ENCODE measurements around the gene MCRS1.
"Not testable (repeated sequence)": the region's sequence is repeated elsewhere in the genome, so short reads cannot be mapped to it uniquely, and the experiment has no call there.

Gene MCRS1, protein sequence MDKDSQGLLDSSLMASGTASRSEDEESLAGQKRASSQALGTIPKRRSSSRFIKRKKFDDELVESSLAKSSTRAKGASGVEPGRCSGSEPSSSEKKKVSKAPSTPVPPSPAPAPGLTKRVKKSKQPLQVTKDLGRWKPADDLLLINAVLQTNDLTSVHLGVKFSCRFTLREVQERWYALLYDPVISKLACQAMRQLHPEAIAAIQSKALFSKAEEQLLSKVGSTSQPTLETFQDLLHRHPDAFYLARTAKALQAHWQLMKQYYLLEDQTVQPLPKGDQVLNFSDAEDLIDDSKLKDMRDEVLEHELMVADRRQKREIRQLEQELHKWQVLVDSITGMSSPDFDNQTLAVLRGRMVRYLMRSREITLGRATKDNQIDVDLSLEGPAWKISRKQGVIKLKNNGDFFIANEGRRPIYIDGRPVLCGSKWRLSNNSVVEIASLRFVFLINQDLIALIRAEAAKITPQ

GRCh38 chr12:49567611-49568441, at the start of gene MCRS1:
Gene MCRS1 (minus strand): TSS chr12:49568142. CDS start chr12:49566731, 1,411 bp downstream.
- peak; percentile 89 for DNase-seq (ENCODE audit: low read depth)

DNA sequence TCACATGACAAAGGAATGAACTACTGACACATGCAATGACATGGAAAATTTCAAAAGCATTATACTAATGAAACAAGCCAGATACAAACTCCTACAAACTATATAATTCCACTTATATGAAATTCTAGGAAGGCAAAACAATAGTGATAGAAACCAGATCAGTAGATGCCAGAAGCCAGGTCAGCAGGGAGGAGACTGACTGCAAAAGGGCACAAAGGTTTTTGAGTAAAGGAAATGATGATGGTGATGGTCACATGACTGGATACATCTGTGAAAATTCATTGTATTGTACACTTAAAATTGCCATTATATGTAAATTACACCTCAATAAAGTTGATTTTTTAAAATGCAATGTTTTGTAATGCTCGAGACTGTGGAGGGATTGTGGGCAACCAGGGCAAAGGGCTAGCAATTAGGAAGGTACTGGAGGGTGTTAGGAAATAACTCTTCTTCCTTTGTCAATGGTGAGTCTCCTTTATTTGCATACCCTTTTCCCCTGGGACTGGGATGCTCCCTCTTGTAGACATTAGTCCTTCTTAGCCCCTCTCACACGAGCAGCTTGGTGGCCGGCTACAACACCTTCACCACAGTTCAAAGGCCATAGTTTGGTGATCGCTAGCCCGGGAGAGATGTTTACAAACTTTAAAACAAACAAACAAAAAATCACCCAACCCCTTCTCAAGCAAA, 48.7 kb upstream of the MCRS1 start:
- DNase-seq (ENCODE audit: low read depth): no peak

- no peak for DNase-seq (ENCODE audit: low read depth)
These were observed 47.8 kb upstream of the MCRS1 start for GRCh38 chr12:49615725-49616124.

DNA sequence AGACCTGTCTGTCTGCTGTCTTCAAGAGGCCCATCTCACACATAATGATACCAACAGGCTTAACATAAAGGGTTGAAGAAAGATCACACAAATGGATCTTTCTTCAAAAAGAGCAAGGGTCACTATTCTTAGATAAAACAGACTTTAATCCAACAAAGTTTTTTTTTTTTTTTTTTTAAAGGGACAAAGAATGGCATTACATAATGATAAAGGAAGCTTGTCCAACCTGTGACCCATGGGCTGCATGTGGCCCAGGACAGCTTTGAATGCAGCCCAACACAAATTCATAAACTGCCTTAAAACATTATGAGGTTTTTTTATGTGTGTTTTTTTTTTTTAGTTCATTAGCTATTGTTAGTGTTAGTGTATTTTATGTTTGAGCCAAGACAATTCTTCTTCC, 44.3 kb upstream of the MCRS1 start:
- no peak for DNase-seq (ENCODE audit: low read depth)

DNA sequence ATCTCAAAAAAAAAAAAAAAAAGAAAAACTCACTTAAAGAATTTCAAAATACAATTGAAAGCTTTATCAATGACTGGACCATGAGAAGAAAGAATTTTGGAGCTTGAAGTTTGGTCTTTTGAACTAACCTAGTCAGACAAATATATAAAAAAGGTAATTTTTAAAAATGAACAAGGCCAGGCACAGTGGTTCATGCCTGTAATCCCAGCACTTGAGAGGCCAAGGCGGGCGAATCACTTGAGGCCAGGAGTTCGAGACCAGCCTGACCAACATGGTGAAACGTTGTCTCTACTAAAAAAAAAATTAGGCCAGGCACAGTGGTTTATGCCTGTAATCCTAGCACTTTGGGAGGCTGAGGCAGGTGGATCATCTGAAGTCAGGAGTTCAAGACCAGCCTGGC, 42.8 kb upstream of the MCRS1 start:
- DNase-seq (ENCODE audit: low read depth): not testable (repeated sequence)

GRCh38 chr12:49609875-49610154, 41.9 kb upstream of the MCRS1 start:
- DNase-seq (ENCODE audit: low read depth): peak; percentile 56

DNA sequence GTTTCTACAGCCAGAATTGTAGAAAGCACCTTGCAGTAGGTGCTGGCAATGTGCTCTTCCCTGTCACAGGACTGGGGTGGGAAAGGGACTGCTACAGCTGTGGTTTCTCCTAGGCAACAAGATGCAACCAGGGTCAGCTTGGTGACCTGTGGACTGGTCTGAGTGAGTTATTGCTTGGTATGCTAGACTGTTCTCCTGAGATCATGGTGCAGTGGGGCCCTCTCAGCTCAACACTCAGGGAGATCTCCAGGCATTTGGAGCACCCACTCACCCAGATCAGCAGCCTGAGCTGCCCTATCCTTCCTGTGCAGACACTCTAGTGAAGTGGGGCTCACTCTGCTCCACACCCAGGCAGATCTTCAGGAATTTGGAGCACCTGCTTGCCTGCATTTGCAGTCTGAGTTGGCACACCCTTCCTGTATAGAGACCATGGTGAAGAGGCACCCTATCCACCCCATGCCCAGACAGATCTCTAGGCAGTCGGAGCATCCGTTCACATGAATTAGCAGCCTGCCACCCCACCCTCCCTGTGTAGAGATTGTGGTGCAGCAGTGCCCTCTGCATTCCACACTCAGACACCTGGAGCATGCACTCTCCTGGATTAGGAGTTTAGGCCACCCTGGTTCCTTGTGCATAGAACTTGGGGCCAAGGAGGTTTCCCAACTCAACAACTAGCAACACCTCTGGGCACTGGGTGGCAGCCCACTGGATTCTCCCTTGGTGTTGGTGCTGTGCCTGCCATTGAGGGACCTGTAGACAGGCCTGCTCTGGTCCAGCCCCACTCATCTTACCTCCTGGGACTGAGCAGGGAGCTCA, 41.3 kb upstream of the MCRS1 start:
- no peak for DNase-seq (ENCODE audit: low read depth)

- DNase-seq (ENCODE audit: low read depth): not testable (repeated sequence)
These were observed 37.6 kb upstream of the MCRS1 start, which contains the start of gene FAM186B for GRCh38 chr12:49605539-49605938. Gene FAM186B (minus strand): TSS chr12:49605639. CDS start chr12:49605477, 162 bp downstream.

DNA sequence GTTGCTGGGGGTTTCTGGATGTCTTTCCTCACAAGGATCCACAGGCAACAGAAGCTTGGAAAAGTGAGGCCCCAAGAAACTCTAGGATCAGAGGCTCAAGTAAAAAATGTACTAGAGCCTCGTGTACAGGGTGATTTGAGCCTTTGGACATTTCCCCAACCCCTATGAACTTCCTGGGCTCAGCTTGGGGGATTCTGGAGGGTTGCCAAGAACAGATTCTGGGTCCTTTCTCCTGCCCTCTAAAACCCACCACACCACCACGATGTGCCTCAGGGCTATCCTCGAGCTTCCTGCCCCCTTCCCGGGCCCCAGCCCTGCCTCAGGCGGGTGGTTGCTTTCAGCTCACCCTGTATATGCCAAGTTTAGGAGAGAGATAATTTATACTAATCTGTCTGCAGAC, 36.9 kb upstream of the MCRS1 start:
- no peak for DNase-seq (ENCODE audit: low read depth)

- no peak for DNase-seq (ENCODE audit: low read depth)
These were observed 35.8 kb upstream of the MCRS1 start for GRCh38 chr12:49603721-49604120.

GRCh38 chr12:49599961-49600360, 32.0 kb upstream of the MCRS1 start:
- no peak for DNase-seq (ENCODE audit: low read depth)

DNA sequence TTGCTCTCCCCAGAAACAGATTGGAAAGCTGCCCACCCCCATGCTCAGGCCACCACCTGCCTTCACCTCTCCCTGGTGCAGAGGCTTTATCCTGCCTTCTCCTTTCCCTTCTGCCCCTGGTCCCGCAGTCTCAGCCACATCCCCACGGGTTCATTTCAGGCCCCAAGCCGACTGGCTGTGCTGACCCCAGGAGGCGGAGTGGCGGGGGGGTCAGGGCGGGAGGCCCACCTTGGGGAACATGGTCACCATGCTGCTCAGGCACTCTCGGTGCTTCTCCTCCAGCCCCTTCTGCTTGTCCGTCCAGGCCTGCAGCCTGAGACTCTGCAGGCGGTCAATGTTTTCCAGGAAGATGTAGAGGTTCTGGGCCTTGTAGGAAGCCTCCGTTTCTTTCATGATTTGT, 30.6 kb upstream of the MCRS1 start:
- DNase-seq (ENCODE audit: low read depth): no peak

DNA sequence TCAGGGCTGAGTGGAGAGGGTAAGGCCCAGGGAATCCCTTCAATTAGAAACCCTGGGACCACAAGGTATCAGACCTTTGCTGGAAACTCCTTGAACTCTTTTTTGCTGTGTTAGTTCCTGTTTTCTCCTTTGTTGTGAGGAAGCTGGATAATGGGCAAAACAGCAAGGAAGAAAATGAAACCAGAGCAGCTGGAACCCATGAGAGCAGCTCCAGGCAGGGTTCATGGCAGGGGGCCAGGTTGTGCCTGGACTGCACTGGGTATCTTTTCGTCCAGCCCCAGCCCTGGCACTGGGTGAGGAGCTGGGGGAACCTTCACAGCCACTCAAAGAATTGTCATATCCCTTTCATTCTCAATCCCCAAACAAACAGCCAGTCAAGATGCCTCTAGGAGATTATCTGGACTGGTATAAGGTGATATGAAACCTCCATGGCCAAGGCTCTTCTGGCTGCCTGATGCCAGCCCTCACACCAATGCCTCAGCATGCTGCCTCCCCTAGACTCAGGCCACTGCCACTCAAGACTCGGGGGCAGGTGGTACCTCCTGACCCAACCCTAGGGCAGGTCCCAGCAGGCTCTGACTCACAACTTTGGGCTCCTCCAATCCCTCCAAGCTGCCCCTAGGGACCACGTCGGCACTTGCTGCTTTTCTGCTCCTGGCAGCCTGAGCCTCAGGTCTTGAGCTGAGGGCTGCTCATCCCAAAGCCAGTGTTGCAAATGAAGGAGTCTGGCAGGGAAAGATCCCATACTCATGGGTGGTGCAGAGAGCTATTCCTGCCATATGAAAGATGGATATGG, 21.0 kb upstream of the MCRS1 start:
- DNase-seq (ENCODE audit: low read depth): no peak

- no peak for DNase-seq (ENCODE audit: low read depth)
These were observed 20.3 kb upstream of the MCRS1 start for GRCh38 chr12:49588281-49588680.

GRCh38 chr12:49587174-49587908, 19.4 kb upstream of the MCRS1 start:
- no peak for DNase-seq (ENCODE audit: low read depth)

GRCh38 chr12:49585477-49586459, 17.8 kb upstream of the MCRS1 start:
- DNase-seq (ENCODE audit: low read depth): no peak

GRCh38 chr12:49584591-49584990, 16.6 kb upstream of the MCRS1 start:
- no peak for DNase-seq (ENCODE audit: low read depth)

- DNase-seq (ENCODE audit: low read depth): no peak
These were observed 15.6 kb upstream of the MCRS1 start for GRCh38 chr12:49583366-49584094.

Data from fibroblast of gingiva (primary cell).